NCI-H2081 treated with DMSO at 0.1 percent for 48 hours (cell line): ENCODE results near the gene PYGL.
"Not testable (repeated sequence)": the region's sequence is repeated elsewhere in the genome, so short reads cannot be mapped to it uniquely, and the experiment has no call there.

Experiments
- DNase-seq: peaks from one replicate; lab custom pipeline; 2025; lab: John Stamatoyannopoulos, UW

PYGL gene

GRCh38 chr14:50943943-50944646 lies at the start of gene PYGL:
PYGL (minus strand) TSS chr14:50944483; CDS start chr14:50944403, 80 bp downstream.
- no peak for DNase-seq

- DNase-seq = no peak
Observed at GRCh38 chr14:50985859-50986331, 41.6 kb upstream of the PYGL start.

GRCh38 chr14:50985124-50985858 lies 41.0 kb upstream of the PYGL start:
- no peak for DNase-seq

GRCh38 chr14:50984036-50984710 lies 39.9 kb upstream of the PYGL start:
- DNase-seq = no peak

GRCh38 chr14:50979941-50980850 lies 35.9 kb upstream of the PYGL start:
- DNase-seq = no peak

GRCh38 chr14:50978888-50979287 lies 34.6 kb upstream of the PYGL start:
- DNase-seq = no peak

GRCh38 chr14:50978529-50978871 lies 34.2 kb upstream of the PYGL start:
- no peak for DNase-seq

- DNase-seq = no peak
Observed at GRCh38 chr14:50977863-50978528, 33.7 kb upstream of the PYGL start.

GRCh38 chr14:50974118-50974517 lies 29.8 kb upstream of the PYGL start:
- DNase-seq = no peak

GRCh38 chr14:50972734-50973133 lies 28.5 kb upstream of the PYGL start:
- DNase-seq = no peak

GRCh38 chr14:50970886-50971781 lies 26.9 kb upstream of the PYGL start:
- no peak for DNase-seq

- DNase-seq = no peak
Observed at GRCh38 chr14:50967790-50968189, 23.5 kb upstream of the PYGL start.

- DNase-seq = no peak
Observed at GRCh38 chr14:50967103-50967502, 22.8 kb upstream of the PYGL start.

GRCh38 chr14:50964683-50965390 lies 20.6 kb upstream of the PYGL start:
- no peak for DNase-seq

- DNase-seq = no peak
Observed at GRCh38 chr14:50963919-50964318, 19.6 kb upstream of the PYGL start.

- no peak for DNase-seq
Observed at GRCh38 chr14:50961605-50962221, 17.4 kb upstream of the PYGL start.

- no peak for DNase-seq
Observed at GRCh38 chr14:50957296-50957695, 13.0 kb upstream of the PYGL start.

GRCh38 chr14:50956421-50956820 lies 12.1 kb upstream of the PYGL start:
- not testable (repeated sequence) for DNase-seq

- peak; percentile 11 for DNase-seq
Observed at GRCh38 chr14:50955373-50956043, 11.2 kb upstream of the PYGL start.
